NCI-H1694 treated with DMSO at 0.1 percent for 48 hours (cell line): ENCODE measurements around the gene DTNA.
"Not testable (repeated sequence)": the region's sequence is repeated elsewhere in the genome, so short reads cannot be mapped to it uniquely, and the experiment has no call there.

Experiments used
- DNase-seq: peaks from one replicate; lab custom pipeline; 2025; lab: John Stamatoyannopoulos, UW

DTNA gene

GRCh38 chr18:34709750-34710441, at the start of gene DTNA:
Gene DTNA, plus strand, starts transcription at chr18:34710298. Its CDS starts 45,679 bp downstream, at chr18:34755977.
- no peak for DNase-seq

- DNase-seq = no peak
Measured at GRCh38 chr18:34660572-34660971, 49.5 kb upstream of the DTNA start.

- no peak for DNase-seq
Measured at GRCh38 chr18:34661464-34662087, 48.5 kb upstream of the DTNA start.

GRCh38 chr18:34676816-34677574, 33.1 kb upstream of the DTNA start:
- no peak for DNase-seq

GRCh38 chr18:34689750-34690149, 20.3 kb upstream of the DTNA start:
- not testable (repeated sequence) for DNase-seq

- no peak for DNase-seq
Measured at GRCh38 chr18:34691614-34692013, 18.5 kb upstream of the DTNA start.

GRCh38 chr18:34694591-34695165, 15.4 kb upstream of the DTNA start:
- no peak for DNase-seq

- DNase-seq = no peak
Measured at GRCh38 chr18:34695310-34695709, 14.8 kb upstream of the DTNA start.

- no peak for DNase-seq
Measured at GRCh38 chr18:34696671-34697070, 13.4 kb upstream of the DTNA start.

- no peak for DNase-seq
Measured at GRCh38 chr18:34697233-34697632, 12.9 kb upstream of the DTNA start.

GRCh38 chr18:34697891-34698290, 12.2 kb upstream of the DTNA start:
- no peak for DNase-seq

- DNase-seq = no peak
Measured at GRCh38 chr18:34701911-34702310, 8.2 kb upstream of the DTNA start.

GRCh38 chr18:34702814-34703213, 7.3 kb upstream of the DTNA start:
- DNase-seq = no peak

GRCh38 chr18:34704074-34704473, 6.0 kb upstream of the DTNA start:
- DNase-seq = no peak

GRCh38 chr18:34704823-34705222, 5.3 kb upstream of the DTNA start:
- DNase-seq = no peak

GRCh38 chr18:34707670-34708069, 2.4 kb upstream of the DTNA start:
- no peak for DNase-seq

- no peak for DNase-seq
Measured at GRCh38 chr18:34709104-34709503, 994 bp upstream of the DTNA start.

- no peak for DNase-seq
Measured at GRCh38 chr18:34710458-34710914, 388 bp downstream of the DTNA start.

- DNase-seq = no peak
Measured at GRCh38 chr18:34710934-34711333, 836 bp downstream of the DTNA start.

GRCh38 chr18:34716111-34716510, 6.0 kb downstream of the DTNA start:
- DNase-seq = not testable (repeated sequence)

- DNase-seq = no peak
Measured at GRCh38 chr18:34718610-34719009, 8.5 kb downstream of the DTNA start.

GRCh38 chr18:34720220-34720619, 10.1 kb downstream of the DTNA start:
- no peak for DNase-seq

- DNase-seq = no peak
Measured at GRCh38 chr18:34723143-34723542, 13.0 kb downstream of the DTNA start.
